H1 (cell line): ENCODE measurements around the gene LDLRAD4. TPM values are rescaled to one million over a fixed set of nuclear protein-coding genes. Genes with fewer than 3 reads are reported as not detected.

ENCODE experiments used
- CBX8 ChIP-seq: fragments of 300-800, 300-1000 bp; sonication (generic); IDR thresholded peaks from 2 replicates; pipeline ENCODE4 v1.7.1; 2016; ENCODE audit warnings: low read depth, low read length, borderline replicate concordance
- GABPA ChIP-seq: IDR thresholded peaks from 2 replicates; pipeline ENCODE4 v1.6.1; 2011; ENCODE audit warnings: mild to moderate bottlenecking, low read length, moderate library complexity, borderline replicate concordance; ENCODE audit not compliant: insufficient read depth
- MAFK ChIP-seq: IDR thresholded peaks from 2 replicates; pipeline ENCODE4 v1.6.1; 2012; ENCODE audit warnings: low read depth, mild to moderate bottlenecking, improper control_type of control experiment, low read length
- POLR2AphosphoS5 ChIP-seq: IDR thresholded peaks from 2 replicates; pipeline ENCODE4 v1.6.1; 2011; ENCODE audit warnings: low read depth, low read length
- RAD21 ChIP-seq, 2 experiments: IDR thresholded peaks in 1 of 2; conservative IDR thresholded peaks in 1 of 2; 2 replicates each; pipeline ENCODE4 v1.6.1; 2011; ENCODE audit warnings: low read depth in 2 of 2, low read length in 2 of 2, improper control_type of control experiment in 1 of 2, inconsistent platforms in 1 of 2, mild to moderate bottlenecking in 1 of 2, moderate library complexity in 1 of 2
- SIN3A ChIP-seq, 2 experiments: IDR thresholded peaks in 1 of 2; conservative IDR thresholded peaks in 1 of 2; 2 replicates each; pipeline ENCODE4 v1.6.1; 2011 to 2012; ENCODE audit warnings: low read length in 2 of 2, improper control_type of control experiment in 1 of 2, low read depth in 1 of 2, mild to moderate bottlenecking in 1 of 2
- TEAD4 ChIP-seq: IDR thresholded peaks from 2 replicates; pipeline ENCODE4 v1.6.1; 2012; ENCODE audit warnings: low read depth, low read length, inconsistent platforms, mixed read lengths
- YY1 ChIP-seq: IDR thresholded peaks from 2 replicates; pipeline ENCODE4 v1.6.1; 2011; ENCODE audit warnings: low read depth, mild to moderate bottlenecking, low read length
- polyA plus RNA-seq, 7 experiments: library from polyadenylated mRNA; depleted of rRNA in 3 of 7; stranded (reverse) in 5 of 7; unstranded in 2 of 7; fragments of >200 nt in 5 of 7; fragments of 200-250 nt in 2 of 7; gene quantifications; 1 replicate in 5 of 7; 2 replicates in 1 of 7; 4 replicates in 1 of 7; pipeline versions ENCODE4 v1.2.1 to v1.2.3, GENCODE V29; 2011 to 2013; ENCODE audit warnings: missing spikeins in 2 of 7, mixed read lengths in 2 of 7
- total RNA-seq: library from RNA; stranded (reverse); fragmentation: NEBNext Ultra II Directional; extraction: Animal tissue kit (Norgen Biotek cat#: 25700); gene quantifications from 2 replicates; pipeline ENCODE4 v1.2.1, GENCODE V29; 2021
- TF ChIP-seq, protein P1 (sequence below): fragments of 300-600 bp; sonication (generic); IDR thresholded peaks from 2 replicates; pipeline ENCODE4 v1.7.1; 2012; ENCODE audit warnings: low read length, moderate library complexity, mild to moderate bottlenecking, inconsistent platforms; ENCODE audit not compliant: insufficient replicate concordance
- TF ChIP-seq, protein P2 (sequence below): IDR thresholded peaks from 2 replicates; pipeline ENCODE4 v1.6.1; 2011; ENCODE audit warnings: low read depth, mild to moderate bottlenecking, low read length; ENCODE audit not compliant: insufficient read depth

LDLRAD4 gene
- total and polyA plus RNA-seq, 2 of the 8 experiments (the other 6 are each of a cell fraction or from before 2014, with no cell fraction given) = 0.77 to 1.4 TPM

DNA sequence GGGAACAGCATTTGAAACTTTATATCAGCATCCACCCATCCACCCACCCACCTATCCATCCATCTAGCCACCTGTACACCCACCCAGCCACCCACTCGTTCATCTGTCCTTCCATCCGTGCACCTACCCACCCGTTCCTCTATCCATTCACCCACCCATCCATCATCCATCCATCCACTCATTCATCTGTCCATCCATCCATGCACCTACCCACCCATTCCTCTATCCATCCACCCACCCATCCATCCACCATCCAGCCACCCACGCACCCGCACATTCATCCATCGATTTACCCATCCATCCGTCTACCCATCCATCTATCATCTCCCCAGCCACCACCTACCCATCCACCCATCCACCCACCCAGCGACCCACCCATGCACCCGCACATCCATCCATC, 24.8 kb downstream of the LDLRAD4 start (continued):
- TF ChIP-seq, protein P1, sequence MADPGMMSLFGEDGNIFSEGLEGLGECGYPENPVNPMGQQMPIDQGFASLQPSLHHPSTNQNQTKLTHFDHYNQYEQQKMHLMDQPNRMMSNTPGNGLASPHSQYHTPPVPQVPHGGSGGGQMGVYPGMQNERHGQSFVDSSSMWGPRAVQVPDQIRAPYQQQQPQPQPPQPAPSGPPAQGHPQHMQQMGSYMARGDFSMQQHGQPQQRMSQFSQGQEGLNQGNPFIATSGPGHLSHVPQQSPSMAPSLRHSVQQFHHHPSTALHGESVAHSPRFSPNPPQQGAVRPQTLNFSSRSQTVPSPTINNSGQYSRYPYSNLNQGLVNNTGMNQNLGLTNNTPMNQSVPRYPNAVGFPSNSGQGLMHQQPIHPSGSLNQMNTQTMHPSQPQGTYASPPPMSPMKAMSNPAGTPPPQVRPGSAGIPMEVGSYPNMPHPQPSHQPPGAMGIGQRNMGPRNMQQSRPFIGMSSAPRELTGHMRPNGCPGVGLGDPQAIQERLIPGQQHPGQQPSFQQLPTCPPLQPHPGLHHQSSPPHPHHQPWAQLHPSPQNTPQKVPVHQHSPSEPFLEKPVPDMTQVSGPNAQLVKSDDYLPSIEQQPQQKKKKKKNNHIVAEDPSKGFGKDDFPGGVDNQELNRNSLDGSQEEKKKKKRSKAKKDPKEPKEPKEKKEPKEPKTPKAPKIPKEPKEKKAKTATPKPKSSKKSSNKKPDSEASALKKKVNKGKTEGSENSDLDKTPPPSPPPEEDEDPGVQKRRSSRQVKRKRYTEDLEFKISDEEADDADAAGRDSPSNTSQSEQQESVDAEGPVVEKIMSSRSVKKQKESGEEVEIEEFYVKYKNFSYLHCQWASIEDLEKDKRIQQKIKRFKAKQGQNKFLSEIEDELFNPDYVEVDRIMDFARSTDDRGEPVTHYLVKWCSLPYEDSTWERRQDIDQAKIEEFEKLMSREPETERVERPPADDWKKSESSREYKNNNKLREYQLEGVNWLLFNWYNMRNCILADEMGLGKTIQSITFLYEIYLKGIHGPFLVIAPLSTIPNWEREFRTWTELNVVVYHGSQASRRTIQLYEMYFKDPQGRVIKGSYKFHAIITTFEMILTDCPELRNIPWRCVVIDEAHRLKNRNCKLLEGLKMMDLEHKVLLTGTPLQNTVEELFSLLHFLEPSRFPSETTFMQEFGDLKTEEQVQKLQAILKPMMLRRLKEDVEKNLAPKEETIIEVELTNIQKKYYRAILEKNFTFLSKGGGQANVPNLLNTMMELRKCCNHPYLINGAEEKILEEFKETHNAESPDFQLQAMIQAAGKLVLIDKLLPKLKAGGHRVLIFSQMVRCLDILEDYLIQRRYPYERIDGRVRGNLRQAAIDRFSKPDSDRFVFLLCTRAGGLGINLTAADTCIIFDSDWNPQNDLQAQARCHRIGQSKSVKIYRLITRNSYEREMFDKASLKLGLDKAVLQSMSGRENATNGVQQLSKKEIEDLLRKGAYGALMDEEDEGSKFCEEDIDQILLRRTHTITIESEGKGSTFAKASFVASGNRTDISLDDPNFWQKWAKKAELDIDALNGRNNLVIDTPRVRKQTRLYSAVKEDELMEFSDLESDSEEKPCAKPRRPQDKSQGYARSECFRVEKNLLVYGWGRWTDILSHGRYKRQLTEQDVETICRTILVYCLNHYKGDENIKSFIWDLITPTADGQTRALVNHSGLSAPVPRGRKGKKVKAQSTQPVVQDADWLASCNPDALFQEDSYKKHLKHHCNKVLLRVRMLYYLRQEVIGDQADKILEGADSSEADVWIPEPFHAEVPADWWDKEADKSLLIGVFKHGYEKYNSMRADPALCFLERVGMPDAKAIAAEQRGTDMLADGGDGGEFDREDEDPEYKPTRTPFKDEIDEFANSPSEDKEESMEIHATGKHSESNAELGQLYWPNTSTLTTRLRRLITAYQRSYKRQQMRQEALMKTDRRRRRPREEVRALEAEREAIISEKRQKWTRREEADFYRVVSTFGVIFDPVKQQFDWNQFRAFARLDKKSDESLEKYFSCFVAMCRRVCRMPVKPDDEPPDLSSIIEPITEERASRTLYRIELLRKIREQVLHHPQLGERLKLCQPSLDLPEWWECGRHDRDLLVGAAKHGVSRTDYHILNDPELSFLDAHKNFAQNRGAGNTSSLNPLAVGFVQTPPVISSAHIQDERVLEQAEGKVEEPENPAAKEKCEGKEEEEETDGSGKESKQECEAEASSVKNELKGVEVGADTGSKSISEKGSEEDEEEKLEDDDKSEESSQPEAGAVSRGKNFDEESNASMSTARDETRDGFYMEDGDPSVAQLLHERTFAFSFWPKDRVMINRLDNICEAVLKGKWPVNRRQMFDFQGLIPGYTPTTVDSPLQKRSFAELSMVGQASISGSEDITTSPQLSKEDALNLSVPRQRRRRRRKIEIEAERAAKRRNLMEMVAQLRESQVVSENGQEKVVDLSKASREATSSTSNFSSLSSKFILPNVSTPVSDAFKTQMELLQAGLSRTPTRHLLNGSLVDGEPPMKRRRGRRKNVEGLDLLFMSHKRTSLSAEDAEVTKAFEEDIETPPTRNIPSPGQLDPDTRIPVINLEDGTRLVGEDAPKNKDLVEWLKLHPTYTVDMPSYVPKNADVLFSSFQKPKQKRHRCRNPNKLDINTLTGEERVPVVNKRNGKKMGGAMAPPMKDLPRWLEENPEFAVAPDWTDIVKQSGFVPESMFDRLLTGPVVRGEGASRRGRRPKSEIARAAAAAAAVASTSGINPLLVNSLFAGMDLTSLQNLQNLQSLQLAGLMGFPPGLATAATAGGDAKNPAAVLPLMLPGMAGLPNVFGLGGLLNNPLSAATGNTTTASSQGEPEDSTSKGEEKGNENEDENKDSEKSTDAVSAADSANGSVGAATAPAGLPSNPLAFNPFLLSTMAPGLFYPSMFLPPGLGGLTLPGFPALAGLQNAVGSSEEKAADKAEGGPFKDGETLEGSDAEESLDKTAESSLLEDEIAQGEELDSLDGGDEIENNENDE = no peak
- TF ChIP-seq SIN3A (conservative IDR thresholded peaks at IDR 0.05 in 1 of 2, IDR thresholded peaks at IDR 0.05 in 1 of 2; ENCODE audit: low read depth in 1 of 2, low read length in 2 of 2) = no peak
- TF ChIP-seq, protein P2, sequence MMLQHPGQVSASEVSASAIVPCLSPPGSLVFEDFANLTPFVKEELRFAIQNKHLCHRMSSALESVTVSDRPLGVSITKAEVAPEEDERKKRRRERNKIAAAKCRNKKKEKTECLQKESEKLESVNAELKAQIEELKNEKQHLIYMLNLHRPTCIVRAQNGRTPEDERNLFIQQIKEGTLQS = no peak
- no peak for TF ChIP-seq TEAD4
- TF ChIP-seq POLR2AphosphoS5 = no peak
- TF ChIP-seq RAD21 (IDR thresholded peaks at IDR 0.05 in 1 of 2, conservative IDR thresholded peaks at IDR 0.05 in 1 of 2; ENCODE audit: low read depth in 2 of 2, low read length in 2 of 2) = no peak
- no peak for TF ChIP-seq CBX8
- no peak for TF ChIP-seq GABPA
- no peak for TF ChIP-seq YY1
- TF ChIP-seq MAFK = no peak
